Stimulated activated naive CD4-positive, alpha-beta T cell treated with Interleukin-2 at 50 U/mL for 16 hours (primary cell): Measurements from ENCODE around the gene RBM20.

Source experiments
- DNase-seq: peaks from one replicate; lab custom pipeline; 2025; lab: John Stamatoyannopoulos, UW

The RBM20 gene

DNA sequence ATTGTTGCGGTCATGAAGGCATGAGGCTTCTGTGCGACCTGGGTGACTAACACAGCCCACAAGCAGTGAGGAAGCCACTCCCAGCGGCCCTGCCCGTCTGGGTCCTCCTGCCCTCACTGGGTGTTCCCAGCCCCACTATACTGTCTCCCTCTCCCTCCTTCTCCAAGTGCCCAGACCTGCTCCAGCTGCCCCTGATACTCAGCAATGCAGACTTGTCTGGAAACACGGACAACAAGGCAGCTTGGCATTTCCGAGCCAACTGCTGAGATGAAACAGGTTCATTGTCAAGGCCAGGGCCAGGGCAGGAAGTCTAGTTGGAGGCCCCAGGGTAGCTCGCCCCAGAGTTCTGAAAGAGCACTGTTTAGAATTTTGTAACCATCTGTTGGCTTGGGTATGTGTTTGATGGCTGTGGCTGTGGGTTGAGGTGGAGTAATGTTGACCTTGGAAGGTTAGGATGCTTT lies 95.7 kb downstream of the RBM20 start:
- no peak for DNase-seq

DNA sequence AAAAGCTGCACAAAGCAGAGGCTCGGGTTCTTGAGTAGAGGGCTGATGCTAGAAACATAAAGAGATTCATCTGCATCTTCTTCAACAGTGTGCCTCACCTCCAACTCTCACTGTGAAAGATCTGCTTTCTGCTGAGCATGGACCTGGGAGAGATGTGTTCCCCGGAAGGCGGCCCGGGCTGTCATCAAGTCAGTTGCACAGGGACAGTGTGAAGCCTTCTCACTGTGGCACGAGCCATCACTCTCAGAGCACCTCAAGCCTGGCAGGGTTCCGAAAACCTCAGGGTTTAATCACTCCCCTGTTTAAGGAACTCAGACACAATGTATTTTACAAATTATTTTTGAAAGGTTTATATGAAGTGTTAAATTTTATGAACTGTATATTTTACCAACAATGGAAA lies 98.7 kb downstream of the RBM20 start:
- DNase-seq: no peak

DNA sequence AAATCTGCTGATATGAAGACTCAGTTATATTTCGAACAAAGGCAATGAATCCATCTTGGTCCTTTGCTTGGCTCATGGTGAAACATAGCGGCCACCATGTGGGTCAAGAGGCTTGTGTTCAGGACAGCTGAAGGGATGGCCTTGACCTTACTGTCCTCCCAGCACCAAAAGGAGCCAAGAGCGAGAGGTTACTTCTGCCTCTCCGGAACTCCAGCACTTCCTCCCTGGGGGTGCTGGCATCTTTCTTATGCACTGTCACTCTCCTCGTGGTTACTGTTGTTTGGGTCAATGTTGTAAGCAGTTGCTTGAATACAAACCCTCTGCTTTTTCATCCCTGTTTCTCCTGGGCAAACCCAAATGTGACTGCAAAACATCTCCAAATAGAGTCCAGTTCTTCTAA lies 100.6 kb downstream of the RBM20 start:
- no peak for DNase-seq

DNA sequence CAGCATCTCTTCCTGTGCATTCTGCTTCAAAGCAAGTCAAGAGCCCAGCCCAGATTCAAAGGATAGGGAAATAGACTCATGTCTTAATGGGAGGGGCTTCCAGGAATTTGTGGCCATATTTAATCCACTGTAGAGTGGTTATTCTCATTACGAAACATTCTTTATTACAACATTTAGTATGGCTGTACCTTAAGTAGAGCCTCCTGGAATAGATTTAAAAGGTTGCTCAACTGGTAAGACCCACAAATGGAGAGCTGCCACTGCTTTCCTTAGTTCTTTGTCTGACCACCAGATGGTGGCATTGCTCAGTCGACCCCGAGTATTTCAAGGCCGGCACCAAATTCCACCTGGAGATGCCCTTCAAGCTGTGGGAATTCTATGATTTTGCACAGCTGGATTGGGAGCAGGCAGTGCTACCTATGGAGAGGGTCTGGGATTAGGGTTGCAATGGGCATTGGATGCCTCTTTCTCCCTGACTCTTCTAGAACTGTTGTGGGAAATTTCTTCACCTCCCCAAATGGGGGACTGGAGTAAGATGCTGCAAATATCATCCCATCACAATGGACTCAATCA lies 102.2 kb downstream of the RBM20 start:
- peak; percentile 30 for DNase-seq

DNA sequence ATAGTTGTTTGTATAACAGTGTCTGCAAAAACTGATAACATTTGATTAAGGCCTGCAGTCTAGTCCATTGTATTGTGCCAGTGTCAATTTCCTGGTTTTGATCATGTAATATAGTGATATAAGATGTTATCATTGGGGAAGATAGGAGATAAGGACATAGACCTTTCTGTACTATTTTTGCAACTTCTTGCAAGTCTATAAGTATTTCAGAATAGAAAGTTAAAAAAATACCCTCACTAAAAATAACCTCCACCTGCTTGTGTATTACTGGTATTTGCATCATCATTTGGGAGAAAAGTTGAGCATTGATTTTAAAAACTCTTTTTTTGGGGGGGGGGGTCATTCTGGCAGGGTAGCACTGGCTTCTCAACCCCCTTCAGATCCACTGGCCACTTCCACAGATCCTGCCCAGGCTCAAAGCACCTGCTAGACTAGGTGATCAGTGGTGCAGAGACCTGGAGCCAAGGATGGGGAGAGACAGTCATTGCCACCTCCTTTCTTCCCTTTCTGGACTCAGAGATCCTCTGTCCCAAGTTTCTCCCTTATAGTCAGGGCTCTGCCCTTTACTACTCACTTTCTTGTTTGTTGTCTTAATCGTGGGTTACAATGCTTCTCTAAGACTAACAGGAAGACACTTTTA lies 103.0 kb downstream of the RBM20 start:
- DNase-seq: no peak

DNA sequence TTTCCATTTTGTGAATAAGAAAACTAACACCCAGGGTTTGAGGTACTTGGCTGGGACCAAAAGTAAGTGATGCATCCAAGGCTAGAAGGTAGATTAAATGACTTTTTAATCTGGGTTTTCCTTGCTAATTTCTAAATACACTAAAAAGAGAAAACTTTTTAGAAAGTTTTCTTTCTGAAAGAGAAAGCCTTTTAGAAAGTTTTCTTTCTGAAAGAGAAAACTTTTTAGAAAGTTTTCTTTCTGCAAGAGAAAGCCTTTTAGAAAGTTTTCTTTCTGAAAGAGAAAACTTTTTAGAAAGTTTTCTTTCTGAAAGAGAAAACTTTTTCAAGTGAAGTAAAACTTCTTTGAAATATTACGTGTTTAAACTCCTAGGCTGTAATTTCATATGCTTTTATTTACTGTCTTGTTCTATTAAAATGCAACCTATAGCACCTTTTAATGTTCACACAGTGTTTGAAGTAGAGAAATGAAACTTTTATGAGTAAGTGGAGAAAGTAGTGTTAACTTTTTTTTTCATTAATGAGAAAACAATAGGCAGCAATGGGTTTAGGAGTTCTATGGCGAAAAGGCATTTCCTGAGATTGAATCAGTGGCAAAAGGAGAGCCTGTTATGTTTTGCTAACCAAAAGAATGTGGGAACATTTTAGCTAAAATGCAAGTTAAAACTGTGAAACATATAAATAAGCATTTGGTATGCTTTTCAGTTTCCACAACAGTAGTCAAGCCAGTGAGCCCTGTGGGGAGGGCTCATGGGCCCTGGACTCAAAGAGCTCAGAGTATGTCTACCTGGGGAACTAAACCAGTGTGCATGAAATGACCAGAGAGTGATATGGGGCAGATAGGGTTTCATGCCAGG lies 103.7 kb downstream of the RBM20 start:
- no peak for DNase-seq

DNA sequence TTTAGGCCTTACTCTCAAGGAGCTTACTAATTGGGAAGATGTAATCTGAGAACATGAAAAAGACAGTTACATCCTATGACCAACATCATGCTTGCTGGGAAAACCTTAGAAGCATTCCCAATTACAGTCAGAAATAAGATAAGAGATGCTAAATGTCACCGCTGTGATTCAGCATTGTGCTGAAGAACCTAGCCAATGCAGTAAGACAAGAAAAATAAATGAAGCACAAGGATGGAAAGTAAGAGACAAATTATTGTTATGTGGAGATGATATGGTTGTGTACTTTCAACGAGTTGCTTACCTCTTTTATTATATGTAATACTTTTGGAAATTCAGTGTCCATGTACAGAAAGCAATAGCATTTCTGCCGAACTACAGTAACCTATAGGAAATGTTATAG lies 104.8 kb downstream of the RBM20 start:
- DNase-seq: no peak

DNA sequence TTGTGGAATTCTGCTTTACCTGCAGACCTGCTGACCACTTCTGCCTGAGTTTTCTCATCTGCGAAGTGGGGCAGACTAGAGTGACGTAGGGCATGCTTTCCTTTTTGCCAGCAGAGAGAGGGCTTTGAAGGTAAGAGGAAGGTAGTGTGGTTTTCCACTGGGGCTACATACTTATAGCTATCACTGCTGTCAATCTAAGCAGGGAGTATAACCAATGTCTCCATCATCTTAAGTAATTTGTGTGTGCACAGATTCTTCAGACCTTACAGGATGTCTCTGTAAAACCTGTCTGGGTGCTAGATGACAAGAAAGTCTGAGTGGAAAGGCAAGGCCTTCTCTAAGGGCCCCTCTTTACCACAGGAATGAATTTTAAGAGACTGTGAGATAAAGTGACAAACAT lies 106.8 kb downstream of the RBM20 start:
- DNase-seq: no peak

DNA sequence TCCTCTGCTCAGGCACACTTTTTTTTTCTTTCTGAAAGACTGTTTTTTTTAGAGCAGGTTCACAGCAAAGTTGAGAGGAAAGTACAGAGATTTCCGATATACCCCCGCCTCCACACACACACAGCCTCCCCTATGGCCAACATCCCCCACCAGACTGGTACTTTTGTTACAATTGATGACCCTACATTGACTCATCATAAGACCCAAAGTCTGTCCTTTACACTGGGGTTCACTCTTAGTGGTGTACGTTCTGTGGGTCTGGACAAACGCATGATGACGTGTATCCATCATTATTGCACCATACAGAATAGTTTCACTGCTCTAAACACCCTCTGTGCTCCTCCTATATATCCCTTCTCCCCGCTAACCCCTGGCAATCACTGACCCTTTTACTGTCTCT lies 107.7 kb downstream of the RBM20 start:
- no peak for DNase-seq

DNA sequence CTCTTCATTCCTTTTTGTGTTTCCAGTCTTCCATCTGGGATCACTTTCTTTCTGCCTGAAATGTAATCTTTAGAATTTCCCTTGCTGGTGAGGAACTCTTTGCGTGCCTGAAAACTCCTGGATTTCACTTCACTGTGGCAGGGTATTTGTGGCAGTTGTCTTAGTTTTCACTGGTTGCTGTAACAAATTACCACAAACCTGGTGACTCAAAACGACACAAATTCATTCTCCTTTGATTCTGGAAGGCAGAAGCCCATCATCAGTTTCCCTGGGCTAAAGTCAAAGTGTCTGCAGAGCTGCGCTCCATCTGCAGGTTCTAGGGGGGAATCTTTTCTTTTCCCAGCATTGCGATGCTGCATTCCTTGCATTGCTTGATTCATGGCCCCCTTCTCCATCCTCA lies 109.3 kb downstream of the RBM20 start:
- no peak for DNase-seq

DNA sequence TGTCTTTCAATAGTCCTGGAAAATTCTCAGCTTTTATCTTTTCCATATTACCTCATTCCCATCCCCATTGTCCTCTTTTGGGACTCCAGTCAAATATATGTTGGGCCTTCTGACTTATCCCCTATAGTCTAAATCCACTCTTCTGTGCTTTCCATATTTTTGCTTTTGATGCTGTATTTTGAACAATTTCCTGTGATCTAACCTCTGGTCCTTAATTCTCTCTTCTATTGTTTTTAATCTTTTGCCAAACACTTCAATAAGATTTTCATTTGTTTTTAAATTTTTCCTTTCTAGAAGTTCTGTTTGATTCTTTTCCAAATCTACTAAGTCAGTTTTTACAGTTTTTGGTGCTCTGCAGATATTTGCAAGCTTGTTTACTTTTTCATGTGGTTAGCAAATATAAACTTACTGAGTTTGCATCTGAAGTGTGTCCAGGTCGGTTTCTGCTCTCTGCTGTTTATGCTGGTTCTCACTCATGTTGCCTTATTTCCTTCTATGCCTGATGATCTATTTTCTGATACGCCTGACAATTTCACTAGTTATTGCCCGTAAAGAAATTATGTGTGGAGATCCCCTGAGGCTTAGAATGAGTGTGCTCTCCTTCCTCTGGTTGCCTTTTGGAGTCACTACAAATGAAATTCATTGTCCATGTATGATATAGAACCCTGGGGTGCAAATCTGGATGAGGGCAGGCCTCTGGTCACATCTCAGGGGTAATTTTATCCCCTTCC lies 110.4 kb downstream of the RBM20 start:
- no peak for DNase-seq

DNA sequence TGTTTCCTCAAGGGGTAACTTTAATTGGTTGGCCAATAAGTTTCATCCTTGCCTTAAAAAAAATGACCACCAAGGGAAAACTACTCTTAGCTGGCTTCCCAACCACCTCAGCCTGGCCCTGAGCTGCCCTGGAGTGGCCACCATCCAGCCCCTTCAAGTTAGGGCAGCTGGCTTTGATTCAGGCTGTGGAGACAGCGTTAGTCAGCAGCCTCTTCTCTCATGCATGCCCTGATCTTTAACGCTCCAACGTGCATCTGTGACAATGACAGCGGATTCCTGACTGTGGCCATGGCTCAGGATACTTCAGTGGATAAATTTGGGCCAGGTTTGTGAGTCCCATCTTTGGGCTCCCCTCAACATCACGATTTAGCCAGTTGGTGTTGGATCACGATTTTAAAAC lies 111.6 kb downstream of the RBM20 start:
- DNase-seq: no peak

DNA sequence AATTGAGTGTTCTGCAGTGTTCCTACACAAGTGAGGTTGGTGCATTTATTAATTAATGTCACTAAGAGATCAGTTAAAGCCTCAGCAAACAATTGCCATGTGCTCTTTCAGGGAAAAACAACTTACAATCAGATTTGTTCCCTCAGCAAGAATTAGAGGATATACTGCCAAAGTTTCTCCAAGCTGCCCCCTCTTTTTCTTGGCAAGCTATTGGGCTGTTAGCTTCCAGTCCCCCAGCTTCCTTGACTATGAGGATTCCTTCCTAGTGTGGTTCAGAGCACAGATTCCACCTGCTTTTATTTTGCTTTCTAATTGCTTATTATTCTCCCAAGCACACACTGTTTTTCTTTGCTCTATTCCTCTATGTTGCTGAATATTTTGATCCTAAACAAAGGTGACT lies 112.7 kb downstream of the RBM20 start:
- no peak for DNase-seq

DNA sequence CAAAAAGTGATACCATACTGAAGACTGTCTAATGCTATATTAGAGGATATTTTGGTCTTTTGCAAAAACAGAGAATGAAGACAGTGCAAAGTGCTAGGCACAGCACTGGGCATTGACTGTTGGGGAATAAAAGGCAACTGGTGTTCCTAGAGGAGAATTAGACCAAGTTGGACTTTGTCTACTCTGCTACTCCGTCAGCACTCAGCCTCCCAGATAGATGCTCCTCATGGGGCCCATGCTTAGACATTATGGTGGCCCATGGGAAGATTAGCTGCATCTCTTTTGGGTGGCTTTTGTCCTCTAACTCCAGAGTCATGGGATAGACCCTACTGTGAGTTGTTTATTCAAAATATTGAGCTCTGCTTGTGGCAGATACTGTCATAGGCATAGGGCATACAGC lies 113.5 kb downstream of the RBM20 start:
- no peak for DNase-seq

DNA sequence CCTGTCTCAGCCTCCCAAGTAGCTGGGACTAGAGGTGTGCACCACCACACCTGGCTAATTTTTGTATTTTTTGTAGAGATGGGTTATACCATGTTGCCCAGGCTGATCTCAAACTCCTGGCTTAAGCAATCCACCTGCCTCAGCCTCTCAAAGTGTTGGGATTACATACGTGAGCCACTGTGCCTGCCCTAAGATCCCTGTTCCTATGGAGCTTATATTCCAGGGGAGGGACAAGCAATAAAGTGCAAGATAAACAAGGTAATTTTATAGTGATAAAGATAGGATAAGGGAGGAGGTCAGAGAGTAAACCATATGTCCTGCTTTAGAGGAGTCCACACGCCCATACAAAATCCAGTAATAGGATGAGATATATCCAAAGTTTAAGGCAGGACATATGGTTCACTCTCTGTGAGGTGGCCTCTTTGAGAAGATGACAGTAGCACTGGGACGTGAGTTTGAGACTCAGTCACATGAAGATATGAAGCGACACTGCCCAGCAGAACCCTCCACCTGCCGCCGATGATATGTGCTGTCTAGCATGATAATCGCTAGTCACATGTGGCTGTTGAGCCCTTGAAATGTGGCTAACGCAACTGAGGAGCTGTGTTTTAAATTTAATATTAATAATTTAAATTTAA lies 114.1 kb downstream of the RBM20 start:
- no peak for DNase-seq

DNA sequence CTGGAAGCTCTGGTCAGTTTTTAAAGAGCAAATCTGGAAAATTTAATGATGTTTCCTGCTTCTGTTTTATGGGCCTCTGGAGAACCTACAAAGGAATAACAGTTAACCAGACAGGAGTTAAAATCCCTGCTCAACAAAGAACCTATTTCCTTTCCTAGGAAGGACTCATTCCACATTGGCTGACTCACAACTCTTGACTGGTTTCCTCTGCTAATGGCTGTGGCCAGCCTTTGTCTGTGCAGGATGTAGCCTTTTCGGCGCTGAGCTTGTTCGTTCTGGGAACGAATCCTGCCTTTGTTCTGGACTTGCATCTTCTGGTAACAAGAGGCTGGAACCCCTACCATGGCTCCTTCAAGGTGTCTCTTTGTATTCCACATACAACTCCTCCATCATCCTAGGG lies 114.8 kb downstream of the RBM20 start:
- DNase-seq: no peak

DNA sequence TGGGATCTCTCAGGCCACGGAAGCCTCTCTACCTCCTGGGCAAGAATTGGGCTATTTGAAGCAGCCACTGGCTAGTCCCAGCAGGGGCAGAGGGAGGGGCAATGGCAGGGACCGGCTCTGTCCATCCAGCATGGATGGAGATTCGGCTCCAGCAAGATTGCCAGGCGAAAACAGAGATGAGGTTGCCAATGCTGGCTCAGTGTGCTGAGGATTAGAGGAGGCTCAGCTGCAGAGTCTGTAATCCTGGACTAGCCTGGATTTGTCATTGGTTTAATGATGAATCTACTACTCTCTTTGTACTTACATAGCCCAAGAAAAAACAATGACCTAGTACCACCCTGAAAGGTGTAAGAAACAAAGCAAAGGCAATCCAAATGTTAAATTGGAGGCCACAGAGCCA lies 115.4 kb downstream of the RBM20 start:
- DNase-seq: no peak

DNA sequence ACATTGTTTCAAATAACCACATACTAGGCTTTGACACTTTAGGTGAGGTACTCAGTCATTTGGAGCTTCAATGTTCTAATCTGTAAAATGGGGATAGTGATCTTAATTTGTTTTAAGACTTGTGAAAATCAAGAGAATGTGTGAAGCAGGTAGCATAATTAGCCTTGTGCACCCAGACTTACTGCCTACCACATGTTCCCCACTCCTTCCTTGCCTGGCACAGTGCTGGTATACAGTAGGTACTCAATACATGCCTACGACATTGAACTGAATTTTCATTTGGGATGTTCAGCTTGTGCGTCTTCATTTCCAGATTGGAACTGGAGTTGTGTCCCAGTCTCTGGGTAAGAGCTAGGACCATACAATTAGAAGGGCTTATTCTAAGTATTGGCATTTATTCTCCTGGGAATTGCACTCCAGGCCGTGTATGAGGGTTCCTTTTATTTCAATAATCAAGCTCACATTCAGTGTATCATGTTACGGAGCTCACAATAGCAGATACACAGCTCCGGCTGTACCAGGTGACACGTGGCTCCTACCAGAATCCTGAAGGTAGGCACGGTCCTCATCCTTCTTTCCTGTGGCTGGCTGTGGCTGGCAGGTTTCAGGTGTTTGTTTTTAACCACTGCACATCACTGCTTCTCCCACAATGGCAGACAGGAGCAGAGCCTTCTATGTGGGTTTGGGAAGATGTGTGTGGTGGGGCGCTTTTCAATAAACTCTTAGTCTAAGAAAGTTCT lies 118.1 kb downstream of the RBM20 start:
- DNase-seq: no peak

DNA sequence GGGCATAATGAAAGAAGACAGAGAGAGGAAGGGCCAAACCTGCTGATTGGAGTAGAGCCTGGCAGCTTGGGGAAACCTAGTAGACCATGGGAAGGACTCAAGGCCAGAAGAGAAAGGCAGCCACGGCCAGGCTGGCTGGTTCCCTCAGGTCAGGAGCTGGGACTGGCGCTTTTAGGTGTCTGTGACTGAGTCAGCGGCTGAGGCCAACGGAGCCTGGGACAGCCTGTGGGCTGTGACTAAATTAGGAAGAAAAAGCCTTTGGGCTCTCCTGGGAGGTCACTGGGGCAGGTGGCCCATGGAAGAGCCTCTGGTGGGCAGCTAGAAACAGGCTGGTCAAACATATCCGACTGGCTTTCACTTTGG lies 118.7 kb downstream of the RBM20 start:
- no peak for DNase-seq

DNA sequence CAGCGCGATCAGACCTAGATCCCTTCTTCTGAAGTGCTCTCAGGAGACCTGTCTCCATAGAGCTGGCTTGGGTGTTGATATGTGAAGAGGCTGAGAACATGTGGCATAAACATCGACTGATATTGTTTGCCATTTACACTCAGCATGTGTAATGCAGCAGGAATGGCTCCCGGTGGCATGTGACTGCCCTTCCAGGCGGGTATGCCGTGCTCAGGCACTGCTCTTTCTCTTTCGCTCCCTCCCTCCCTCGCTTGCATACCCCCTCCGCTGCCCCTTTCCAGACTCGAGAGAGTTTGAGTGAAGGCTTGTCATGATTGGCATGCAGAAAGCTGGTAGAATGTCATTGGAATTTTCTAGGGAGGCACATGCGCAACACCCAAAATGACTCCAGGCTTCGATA lies 120.2 kb downstream of the RBM20 start:
- DNase-seq: no peak

DNA sequence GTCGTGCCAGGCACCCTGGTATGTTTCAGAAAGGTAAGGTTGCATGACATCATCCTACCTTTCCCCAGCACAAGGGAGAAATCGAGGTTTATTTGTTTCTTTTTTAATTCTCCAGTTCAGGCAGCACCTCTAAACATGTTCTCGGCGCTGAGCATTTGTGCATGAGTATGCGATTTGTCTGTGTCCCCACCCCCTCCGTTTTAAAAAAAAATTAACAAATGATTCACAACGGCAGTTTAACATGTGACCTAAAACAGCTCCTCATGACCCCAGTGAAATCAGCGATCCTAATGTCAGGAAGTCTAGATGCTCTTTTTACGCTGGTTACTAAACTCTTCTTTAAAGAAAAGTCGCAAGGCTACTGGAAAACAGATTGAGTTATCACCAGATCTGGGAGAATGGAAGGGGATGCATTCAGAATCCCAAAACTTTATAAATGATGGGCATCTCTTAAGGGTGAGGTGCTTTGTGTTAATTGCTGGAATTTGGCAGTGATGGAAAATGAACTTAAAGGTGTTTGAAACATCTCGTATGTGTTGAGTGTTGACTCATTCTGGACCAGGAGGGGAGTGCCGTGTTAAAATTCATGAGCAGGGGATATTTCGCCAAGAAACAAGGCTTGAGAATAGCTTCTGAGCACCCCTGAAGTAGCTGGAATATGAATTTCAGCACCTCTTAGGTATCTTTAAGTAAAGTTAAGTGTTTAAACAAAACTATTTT lies 120.8 kb downstream of the RBM20 start:
- no peak for DNase-seq
